GM12873 (cell line): Measurements from ENCODE around the gene ANKRD11.

Experiments used
- CTCF ChIP-seq: IDR thresholded peaks from 2 replicates; pipeline ENCODE4 v1.5.1; 2012; ENCODE audit warnings: low read depth, mild to moderate bottlenecking, moderate library complexity, low read length, control low read depth; ENCODE audit not compliant: insufficient read depth; ENCODE audit errors: missing control alignments

The ANKRD11 gene

DNA sequence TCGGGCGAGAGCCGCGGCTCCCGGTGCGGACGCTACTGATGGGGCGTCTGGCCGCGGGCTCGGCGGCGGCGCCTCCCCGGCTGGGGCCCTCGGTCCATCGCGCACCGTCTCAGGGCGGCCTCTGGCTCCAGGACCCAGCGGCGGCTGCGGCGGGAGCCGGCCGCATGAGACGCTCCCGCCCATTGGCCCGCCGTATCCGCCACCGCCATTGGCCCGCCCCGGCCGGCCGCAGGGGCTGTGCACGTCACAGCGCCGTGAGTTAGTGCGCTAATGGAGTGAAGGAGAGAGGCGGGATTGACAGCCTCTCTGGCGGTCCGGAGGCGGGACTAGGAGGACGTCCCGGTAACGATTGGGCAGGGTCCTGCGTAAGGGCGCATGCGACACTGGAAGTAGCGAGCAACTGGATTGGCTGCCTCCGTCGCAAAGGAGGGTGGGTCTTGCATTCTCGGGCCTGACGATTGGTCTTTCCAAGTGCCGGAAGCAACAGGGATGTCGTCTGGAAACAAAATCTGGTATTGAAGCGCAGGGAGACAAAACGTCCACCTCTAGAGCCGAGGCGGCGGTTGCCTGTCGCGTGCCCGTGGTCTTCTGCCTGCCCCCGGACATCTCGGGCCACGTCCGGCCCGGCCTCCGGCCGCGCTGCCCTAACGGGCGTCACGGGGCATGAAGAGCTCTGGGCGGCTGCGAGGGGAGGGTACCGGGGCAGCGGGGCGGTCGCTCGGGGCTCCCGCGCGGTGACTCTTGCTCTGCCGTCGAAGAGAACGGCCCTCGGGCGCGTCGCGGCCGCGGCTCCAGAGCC, at the start of gene ANKRD11:
TSS of gene ANKRD11 (minus strand) at position 123 of the 799 bp plus-strand sequence. CDS start 173,542 bp downstream, outside the sequence.
- no peak for TF ChIP-seq CTCF

GRCh38 chr16:89538286-89538685, 47.9 kb upstream of the ANKRD11 start:
- no peak for TF ChIP-seq CTCF

- TF ChIP-seq CTCF: no peak
Measured at GRCh38 chr16:89537549-89537925, 47.2 kb upstream of the ANKRD11 start.

GRCh38 chr16:89536886-89537548, 46.7 kb upstream of the ANKRD11 start:
- no peak for TF ChIP-seq CTCF

GRCh38 chr16:89536371-89536770, 46.0 kb upstream of the ANKRD11 start:
- no peak for TF ChIP-seq CTCF

DNA sequence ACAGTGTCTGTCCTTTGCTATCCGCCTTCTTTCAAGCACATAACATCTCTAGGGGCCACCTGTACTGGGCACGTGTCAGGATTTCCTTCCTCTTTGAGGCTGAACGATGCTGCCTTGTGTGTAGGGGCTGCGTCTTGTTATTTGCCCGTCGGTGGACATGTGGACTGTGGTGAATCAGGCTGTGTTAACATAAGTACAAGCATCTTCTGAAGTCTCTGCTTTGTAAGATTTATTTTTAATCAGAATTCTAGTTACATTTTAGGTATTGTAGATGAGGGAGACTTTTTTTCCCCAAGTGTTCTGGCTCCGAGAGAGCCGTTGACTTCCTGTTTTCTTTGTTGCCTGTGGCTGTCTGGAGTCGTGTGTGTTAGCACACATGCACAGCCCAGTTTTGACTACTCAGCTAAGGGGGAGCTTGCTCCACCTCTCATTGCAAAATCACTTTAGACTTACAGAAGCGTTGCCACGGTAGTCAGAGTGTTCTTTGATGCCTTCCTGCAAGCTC, 43.9 kb upstream of the ANKRD11 start:
- TF ChIP-seq CTCF: no peak

DNA sequence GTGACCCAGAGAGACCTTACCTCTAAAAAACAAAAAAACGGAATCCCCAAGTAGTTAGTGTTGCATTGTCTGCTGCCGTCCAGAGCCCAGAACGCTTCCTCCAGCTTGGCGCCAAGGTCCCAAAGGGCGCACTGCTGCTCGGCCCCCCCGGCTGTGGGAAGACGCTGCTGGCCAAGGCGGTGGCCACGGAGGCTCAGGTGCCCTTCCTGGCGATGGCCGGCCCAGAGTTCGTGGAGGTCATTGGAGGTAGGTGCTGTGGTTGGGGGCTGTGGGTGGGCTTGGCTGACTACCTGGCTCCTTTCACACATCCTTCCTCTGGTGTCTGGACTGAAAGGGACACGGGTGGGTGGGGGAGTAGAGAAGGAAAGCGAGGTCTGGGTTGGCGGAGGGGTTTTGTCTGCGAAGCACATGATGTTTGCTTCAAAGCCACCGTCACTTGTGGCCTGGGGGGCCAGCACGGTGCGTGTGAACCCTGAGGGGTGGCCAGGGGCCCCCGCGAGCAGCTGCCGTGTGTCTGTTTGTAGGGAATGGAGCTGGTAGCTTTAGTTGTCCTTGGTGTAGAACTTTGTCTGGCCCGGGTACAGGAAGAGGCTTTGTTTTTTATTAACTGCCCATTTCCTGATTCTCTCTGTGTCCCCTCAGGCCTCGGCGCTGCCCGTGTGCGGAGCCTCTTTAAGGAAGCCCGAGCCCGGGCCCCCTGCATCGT, 41.6 kb upstream of the ANKRD11 start:
- no peak for TF ChIP-seq CTCF
